Stimulated activated CD4-positive, alpha-beta T cell treated with anti-CD3 and anti-CD28 coated beads, Interleukin-4, amount 100 ng/mL, for 24 hours (primary cell): Measurements from ENCODE around the gene ARFIP2.
A peak's percentile ranks its signal among the peaks of the same experiment; 100 is the strongest.
"Not testable (repeated sequence)": the region's sequence is repeated elsewhere in the genome, so short reads cannot be mapped to it uniquely, and the experiment has no call there.

Experiments used
- DNase-seq: peaks from one replicate; pipeline ENCODE4 v3.0.0-alpha.2; 2020

Gene ARFIP2

DNA sequence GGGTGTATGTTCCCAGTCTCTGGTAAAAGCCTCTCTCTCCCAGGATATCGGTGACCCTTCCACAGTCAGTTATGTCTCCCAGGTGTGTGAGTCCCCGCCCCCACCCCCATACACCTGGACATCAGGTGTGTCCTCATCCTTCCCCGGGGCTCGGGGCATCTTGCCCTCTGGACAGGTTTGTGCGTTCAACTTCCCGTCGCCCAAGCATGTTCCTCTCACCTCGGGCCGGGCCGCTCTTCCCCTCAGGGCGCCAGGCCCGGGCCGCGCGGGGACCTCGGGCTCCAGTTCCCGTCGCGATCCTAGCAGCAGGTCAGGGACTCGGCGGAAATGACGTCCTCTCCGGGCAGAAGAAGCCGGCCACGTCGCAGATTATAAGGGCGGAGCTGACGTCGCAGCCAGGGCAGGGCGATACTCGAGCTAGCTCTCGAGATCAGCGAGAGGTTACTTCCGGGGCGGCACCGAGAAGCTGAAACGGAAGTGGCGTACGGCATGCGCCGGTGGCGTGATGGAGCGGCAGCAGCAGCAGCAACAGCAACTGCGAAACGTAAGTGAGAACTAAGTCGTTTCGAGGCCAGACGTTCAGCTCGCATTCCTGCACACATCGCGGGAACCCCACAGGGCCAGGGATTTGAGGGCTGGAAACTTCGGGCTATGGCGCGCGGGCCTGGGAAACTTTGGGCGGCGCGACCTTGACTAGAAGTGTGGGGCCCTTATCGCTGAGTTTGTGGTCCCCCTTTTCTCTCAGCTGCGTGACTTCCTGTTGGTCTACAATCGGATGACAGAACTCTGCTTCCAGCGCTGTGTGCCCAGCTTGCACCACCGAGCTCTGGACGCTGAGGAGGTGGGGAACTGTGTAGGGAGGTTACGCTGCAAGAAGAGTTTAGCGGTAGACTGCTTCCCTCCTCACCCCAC lies at the start of gene ARFIP2, which contains the start of gene TIMM10B:
Gene ARFIP2 (minus strand): TSS at position 320 of the 912 bp plus-strand sequence. CDS start 910 bp downstream, outside the sequence.
Gene TIMM10B (plus strand): TSS at position 490 of the 912 bp plus-strand sequence. CDS start 16 bp downstream, at position 506.
- peak; percentile 98 for DNase-seq

DNA sequence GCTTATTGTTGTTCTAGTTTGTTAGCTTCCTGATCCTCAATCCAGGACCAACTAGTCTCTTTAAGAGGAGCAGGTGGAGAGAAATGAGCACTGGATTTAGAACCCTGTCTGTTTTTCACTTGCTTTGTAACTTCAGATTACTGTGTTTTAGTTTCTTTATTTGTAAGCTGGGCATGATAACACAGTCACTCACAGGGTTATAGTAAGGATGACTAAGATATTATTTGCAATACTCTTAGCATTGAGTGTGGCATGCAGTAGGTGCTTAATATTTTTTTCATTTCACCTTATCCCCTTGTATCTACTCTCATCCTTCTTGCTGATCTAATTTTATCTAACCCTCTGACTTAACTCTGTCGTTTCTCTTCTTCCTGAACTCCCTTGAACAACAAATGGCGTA lies 49.7 kb upstream of the ARFIP2 start:
- DNase-seq, result no peak

GRCh38 chr11:6529266-6529665 lies 48.1 kb upstream of the ARFIP2 start:
- no peak for DNase-seq

DNA sequence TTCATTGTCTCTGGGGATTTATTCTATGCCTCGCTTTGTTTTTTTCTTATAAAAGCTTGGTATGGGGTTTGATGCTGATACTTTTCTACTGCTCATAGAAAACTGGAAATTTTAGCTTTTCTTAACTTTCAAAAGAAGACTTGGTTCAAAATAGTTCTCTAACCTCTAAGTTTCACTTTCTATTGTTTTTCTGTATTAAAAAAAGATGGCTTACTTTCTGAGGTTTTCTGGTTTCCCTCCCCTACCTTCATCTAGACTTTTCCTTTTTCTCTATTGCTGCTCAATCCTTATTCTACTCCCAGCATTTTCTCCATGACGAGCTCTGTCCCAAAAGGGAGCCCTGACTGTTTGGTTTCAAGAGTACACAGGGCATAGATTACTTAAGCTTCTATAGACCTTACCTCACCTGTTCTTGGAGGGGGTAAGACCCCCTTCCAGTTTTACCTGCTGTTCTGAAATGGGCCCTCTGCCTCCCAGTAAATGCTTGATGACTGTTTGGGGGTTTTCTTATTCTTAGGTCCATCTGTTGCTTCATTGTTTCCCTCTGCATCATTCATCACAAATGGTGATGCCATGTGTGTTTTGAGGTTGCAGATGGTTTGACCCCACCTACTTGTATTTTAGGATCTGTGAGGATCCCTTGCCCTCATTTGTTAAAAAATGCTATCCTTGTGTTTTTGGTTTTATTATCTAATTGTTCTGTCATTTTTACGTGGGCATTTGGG lies 45.4 kb upstream of the ARFIP2 start:
- no peak for DNase-seq

DNA sequence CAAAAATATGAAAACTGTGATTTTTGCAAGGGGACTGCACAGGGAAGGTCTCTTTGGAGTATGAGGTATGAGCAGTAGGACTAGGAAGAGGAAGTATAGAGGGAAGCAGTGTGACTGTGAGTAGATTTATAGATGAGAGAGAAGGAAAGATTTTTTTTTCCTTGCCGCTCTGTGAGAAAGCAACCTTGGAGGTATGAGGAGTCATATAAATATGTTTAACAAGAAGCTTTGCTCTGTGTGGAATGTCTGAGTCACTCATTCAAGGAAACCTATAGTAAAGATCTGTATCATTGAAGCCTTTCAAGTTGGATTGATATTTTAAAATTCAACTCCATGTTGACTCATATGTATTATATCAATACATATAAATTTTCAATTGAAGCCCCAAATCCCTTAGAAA lies 42.1 kb upstream of the ARFIP2 start:
- DNase-seq, result no peak

DNA sequence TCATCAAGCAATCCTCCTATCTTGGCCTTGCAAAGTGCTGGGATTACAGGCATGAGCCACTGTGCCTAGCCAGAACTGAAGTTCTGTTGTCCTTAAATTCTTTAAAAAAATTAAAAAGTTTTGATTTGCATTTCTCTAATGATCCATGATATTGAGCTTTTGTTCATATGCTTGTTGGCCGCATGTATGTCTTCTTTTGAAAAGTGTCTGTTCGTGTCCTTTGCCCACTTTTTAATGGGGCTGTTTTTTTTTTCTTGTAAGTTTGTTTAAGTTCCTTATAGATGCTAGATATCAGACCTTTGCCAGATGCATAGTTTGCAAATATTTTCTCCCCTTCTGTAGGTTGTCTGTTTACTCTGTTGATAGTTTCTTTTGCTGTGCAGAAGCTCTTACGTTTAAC lies 40.8 kb upstream of the ARFIP2 start:
- DNase-seq, result not testable (repeated sequence)

DNA sequence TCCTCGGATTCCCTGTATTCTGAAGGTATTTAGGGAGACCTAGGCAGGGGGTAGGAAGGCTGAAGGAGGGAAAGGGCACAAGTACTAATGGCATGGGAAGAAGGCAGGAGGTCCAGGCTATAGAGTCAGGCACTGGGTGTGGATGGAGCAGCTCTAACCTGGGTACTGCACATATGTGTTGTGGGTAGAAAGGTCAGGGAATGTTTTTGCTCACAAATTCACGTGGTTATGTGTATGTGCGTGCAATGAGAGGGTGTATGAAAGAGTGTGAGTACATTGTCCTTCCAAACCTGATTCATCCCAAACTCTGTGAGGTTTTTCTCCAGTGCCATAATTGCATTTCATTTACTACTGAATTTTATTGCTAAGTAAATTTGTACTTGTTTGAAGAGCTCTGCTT lies 39.1 kb upstream of the ARFIP2 start:
- no peak for DNase-seq

GRCh38 chr11:6516865-6517264 lies 35.7 kb upstream of the ARFIP2 start:
- no peak for DNase-seq

DNA sequence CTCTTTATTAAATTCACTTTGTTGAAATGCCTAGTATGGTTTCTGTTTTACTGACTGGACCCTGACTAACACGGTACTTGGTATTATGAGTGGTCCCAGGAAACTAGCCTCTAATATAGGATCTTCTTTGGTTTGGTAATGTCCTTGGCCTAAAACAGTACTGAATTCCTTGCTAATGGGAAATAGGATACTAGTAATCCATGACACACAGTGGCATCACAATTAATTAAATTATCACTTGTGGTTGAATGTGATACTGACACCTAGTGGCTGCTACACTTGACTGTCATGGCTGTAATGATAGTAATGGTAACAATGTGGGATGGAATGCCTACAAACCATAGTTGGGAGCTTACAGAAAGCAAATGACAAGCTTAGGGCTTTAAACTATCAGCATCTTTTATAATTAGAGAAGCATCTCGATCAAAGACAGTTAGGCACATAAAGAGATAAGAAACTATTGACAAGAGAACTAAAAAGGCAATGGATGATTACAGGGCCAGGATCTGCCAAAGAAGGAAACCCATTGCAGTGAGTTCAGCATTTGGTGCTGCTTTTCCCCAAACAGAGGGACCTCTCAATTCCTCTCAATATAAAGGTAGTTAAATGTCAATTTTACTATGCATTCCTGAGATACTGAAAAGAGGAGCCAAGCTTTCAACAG lies 24.6 kb upstream of the ARFIP2 start:
- peak; percentile 12 for DNase-seq

DNA sequence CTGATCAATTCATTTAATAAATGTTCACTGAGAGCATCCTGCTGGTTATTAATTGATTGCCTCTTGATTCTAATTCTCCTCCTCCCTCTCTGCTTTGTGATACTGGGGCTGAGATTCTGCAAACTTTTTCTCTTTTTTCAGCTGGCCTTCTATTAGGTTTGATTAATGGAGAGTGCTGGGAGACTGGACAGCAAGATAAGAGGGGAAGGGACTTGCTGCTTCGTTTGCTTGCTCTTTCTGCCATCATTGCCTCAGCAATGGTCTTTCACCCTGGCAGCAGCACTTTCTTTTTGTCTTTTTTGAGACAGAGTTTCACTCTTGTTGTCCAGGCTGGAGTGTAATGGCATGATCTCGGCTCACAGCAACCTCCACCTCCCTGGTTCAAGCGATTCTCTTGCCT lies 23.0 kb upstream of the ARFIP2 start:
- no peak for DNase-seq

DNA sequence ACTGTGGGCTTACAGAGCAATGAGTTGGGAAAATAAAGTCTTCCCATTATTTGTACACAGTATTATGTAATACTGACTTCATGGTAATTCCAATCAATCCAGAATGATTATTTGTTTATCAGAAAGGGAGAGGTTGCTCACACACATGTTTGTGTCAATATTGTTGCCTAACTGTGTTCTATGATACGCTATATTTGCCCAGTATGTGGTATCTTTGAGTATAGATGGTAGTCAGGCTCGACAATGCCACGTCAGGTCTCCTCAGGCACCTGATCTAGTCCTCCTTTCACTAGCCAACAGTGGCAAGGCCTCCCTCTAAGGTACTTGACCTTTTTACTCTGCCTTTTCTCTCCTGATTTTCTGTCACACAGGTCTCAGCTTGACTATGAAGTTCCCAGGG lies 21.3 kb upstream of the ARFIP2 start:
- no peak for DNase-seq

DNA sequence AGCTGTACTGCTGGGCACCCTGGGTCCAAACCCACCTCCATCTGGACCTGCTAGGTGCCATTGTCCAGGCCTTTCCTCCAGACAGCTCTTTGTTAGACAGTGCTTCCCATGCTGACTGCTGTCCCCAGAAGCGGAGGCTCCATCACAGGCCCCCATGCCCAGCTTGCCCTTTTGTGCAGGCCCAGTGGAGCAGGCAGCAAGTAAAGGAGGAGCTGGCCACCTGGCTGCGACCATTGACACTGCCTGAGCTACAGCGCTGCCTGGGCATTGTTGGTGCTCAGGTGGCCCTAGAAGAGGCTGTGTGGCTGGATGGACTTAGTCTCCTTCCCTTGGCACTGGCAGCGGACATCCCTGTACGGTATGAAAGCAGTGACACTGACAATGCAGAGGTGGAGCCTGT lies 17.4 kb upstream of the ARFIP2 start:
- DNase-seq, result no peak

GRCh38 chr11:6498121-6498520 lies 17.0 kb upstream of the ARFIP2 start:
- no peak for DNase-seq

DNA sequence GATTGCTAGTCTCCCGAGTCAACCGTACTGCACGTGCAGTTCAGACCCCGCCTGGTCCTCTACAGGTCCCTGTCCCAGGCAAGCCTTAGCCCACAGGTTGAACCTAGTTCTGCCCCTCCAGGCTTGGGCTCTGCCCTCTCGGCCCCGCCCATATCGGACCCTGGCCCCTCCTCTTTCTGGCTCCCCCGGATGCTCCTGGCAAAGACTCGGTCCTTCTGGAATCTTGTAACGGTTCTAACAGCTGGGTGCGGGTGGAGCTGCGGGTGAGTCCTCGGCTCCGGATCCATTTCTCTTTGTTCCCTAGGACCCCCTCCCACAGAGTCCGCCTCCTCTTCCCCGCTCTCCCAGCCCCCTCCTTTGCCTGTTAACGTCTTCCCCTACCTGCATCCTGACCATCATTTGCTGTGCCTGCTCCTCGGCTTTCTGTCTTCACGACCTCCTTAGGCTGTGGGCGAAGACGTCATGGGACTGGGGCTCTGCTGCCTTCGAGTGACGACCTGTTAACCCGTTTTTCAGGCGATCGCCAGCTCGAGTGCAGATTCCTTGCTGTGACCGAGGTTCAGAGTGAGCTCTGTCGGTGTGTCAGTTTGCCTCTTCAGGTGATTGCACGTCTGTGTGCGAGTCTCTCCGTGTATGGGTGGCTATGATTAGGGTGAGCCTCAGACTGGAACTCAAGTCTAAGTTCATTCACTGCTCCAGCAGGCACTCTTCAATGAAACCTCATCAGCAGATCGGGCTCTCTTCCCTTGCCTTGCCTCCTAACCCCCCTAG lies 16.1 kb upstream of the ARFIP2 start, which contains the start of gene DNHD1:
Gene DNHD1 (plus strand): TSS at position 212 of the 771 bp plus-strand sequence. CDS start 936 bp downstream, outside the sequence.
- DNase-seq, result no peak

DNA sequence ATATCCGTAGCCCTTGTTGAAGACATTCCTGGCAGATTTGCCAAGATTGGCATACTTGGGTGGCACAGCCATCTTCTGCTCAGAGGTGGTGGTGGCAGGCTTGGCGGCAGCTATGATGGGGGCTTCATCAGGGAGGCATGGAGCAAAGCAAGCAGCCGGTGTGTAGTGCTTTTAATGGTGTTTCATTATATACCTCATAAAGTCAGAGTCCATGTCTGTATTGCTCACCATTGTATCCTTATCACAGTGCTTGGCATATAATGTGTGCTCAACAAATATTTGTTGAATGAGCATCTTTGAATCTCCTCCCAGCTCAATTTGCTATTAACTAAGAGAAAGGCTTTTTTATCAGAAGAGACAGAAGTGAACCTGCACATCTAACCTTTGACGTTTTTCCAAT lies 8.2 kb upstream of the ARFIP2 start:
- DNase-seq, result no peak

DNA sequence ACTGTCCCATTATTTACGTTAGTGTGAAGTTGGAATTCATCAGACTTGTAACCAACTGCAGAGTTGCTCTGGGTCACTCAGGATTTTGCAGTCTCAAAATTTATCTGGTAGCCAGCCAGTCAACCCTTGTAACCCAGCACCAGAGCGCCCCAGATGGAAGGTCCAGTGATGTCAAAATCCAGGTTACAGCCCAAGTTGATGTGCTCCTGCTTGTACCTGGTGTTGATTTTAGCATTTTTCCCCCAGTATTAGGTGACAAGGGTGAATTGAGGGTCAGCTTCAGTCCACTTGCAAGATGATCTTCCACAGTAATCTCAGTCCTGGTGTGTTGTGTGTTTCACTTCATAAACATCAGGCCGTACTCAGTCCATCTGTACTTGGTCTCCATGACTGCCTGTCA lies 7.7 kb upstream of the ARFIP2 start:
- DNase-seq, result no peak

GRCh38 chr11:6488342-6488741 lies 7.2 kb upstream of the ARFIP2 start:
- no peak for DNase-seq

DNA sequence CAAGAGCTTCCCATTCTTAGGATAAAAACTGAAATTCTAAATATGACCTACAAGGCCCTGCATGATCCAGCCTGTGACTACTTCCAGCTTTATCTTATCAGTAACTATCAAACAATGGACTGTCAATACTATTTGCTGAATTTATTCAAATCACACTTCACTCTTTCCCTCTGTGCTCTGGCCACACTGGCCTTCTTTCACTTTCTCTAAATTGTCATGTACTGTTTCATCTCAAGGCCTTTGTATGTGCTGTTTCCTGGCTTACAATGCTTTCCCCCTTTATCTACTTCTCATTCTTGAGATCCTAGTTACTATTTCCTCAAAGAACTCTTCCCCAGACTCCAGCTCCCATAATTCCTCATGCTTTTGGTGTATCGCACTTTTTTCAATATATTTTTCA lies 5.8 kb upstream of the ARFIP2 start:
- DNase-seq, result no peak

DNA sequence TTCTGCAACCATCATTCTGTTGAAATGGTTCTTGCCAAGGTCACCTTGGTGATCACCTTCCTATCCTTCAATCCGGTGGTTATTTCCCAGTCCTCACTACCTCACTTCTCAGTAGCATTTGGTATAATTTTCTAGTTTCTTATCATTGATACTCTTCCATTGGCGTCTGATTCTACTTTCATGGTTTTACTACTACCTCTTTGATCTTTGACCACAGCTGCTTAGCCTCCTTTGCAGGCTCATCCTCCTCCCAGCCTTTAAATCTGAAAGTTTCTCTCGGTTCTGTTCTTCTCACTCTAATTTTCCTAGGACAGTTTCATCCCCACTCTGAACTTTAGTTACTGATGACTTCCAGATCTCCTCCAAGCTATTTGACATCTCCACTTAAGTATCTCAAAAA lies 5.1 kb upstream of the ARFIP2 start:
- DNase-seq, result no peak

GRCh38 chr11:6485661-6486060 lies 4.5 kb upstream of the ARFIP2 start:
- no peak for DNase-seq

GRCh38 chr11:6483015-6483414 lies 1.9 kb upstream of the ARFIP2 start:
- no peak for DNase-seq

DNA sequence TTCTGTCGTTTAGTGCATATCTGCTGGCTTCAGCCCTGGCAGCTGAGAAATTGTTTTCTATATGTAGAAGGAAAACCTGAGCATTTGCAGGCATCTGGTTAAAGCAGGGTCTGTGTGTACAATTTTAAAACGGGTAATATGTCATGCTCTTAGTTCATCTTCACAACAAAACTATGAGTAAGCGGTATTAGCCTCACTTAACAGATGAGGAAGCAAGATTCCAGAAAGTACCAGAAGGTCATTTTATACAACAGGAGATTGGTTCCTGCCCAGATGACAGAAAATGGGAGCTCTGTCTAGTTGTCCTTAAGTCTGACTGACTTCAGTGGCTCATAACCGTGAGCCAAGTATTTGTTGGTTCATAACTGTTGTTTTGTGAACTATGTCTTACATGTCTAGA lies 1.3 kb upstream of the ARFIP2 start:
- DNase-seq, result no peak

DNA sequence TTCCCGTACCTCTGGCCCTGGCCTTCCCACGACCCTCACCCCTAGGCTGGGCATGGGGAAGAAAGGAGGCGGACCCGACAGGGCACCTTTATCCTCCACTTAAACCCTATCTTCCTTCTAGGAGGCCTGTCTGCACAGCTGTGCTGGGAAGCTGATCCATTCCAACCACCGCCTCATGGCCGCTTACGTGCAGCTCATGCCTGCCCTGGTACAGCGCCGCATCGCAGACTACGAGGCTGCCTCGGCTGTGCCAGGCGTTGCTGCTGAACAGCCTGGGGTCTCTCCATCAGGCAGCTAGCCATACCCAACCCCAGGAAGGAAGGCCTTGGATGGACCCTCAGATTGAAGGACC lies 769 bp upstream of the ARFIP2 start:
- DNase-seq, result no peak
